ENCODE data around the gene CAMK2D. TPM values are rescaled to one million over a fixed set of nuclear protein-coding genes. Genes with fewer than 3 reads are reported as not detected.

Gene CAMK2D
- total and polyA plus RNA-seq, 7 donors = 41.2 to 183 (median 83.8) TPM

DNA sequence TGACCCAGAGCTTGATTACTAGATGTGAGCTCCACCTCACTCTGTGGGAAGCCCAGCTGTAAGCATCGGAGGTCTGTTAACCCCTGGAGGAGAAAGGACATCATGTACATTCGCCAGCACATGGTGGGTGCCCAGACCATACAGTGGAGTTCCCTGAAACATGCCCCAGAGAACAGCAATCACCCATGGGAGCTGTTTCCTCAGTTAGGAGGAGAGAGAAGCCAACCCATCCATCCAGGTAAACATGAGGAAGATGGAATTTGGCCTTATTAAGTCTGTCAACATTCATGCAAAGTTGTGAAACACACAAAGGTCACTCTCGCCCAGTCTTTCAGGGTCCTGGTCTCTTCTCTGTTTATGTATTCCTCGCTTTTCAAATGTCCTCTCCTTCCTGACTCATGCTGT lies 357.4 kb downstream of the CAMK2D start:
- no peak for TF ChIP-seq CTCF (IDR thresholded peaks at IDR 0.05)
- Histone ChIP-seq H3K27ac (no peak overlapping the region), H3K36me3 (ENCODE audit: insufficient read depth in 1 of 2, low read depth in 1 of 2) (no peaks in the 10 kb centered on the region), H3K27me3 (ENCODE audit: insufficient read depth in 3 of 3, low read length in 2 of 3) (no peaks in the 10 kb centered on the region), H3K4me1 (peaks cover 4% of the 10 kb centered on the region), H3K9me3 (no peaks in the 10 kb centered on the region), H3K4me3 (no peak overlapping the region)
- WGBS, 3 donors = 96 to 100% (median 98%) methylated on average over 4 of the region's 4 CpGs
- intact Hi-C loops (cut with DNase I) = no loop called here
- DNase-seq (no peak), ATAC-seq (no peak)

Other genes starting within 250 kb of the CAMK2D start
- gene ARSJ, start 217.9 kb upstream of the CAMK2D start, total RNA-seq = under 1 TPM; 0.16 to 0.34 (median 0.25) TPM
- under 1 TPM; 0.03 to 0.35 (median 0.18) TPM for gene ARSJ, start 217.9 kb upstream of the CAMK2D start, polyA plus RNA-seq

All from psoas muscle (tissue), 8 donors.